HepG2 (cell line): ENCODE results near the gene RBL1. TPM values are rescaled to one million over a fixed set of nuclear protein-coding genes. Genes with fewer than 3 reads are reported as not detected.

ENCODE experiments used
- CENPX ChIP-seq: sonication (generic); formaldehyde crosslinking; IDR thresholded peaks from 2 replicates; pipeline ENCODE4 v1.9.0; 2021; ENCODE audit warnings: mild to moderate bottlenecking, missing genetic modification reagents, moderate library complexity
- CHD2 ChIP-seq: IDR thresholded peaks from 2 replicates; pipeline ENCODE4 v1.6.1; 2011; ENCODE audit warnings: low read depth, low read length, improper control_type of control experiment
- HOXA3 ChIP-seq: sonication (generic); formaldehyde crosslinking; IDR thresholded peaks from 2 replicates; pipeline ENCODE4 v1.5.0; 2020; ENCODE audit warnings: missing genetic modification reagents
- NFE2L2 ChIP-seq: fragments of 150-350 bp; IDR thresholded peaks from 2 replicates; pipeline ENCODE4 v1.6.1; 2014; ENCODE audit warnings: low read length
- POLR2G ChIP-seq: fragments of 200-400 bp; formaldehyde crosslinking; IDR thresholded peaks from 2 replicates; pipeline ENCODE4 v1.6.1; 2018; ENCODE audit warnings: mild to moderate bottlenecking, low read depth, low read length, moderate library complexity
- PRMT3 ChIP-seq: sonication (generic); formaldehyde crosslinking; IDR thresholded peaks from 2 replicates; pipeline ENCODE4 v1.8.1; 2022; ENCODE audit warnings: low read depth, mild to moderate bottlenecking, moderate library complexity, missing genetic modification reagents, borderline replicate concordance
- SUZ12 ChIP-seq: fragments of 150-350 bp; IDR thresholded peaks from 2 replicates; pipeline ENCODE4 v1.6.1; 2014; ENCODE audit warnings: low read depth, low read length
- TFDP2 ChIP-seq: sonication (generic); formaldehyde crosslinking; IDR thresholded peaks from 2 replicates; pipeline ENCODE4 v1.4.0; 2020; ENCODE audit warnings: missing genetic modification reagents
- XBP1 ChIP-seq: sonication (generic); formaldehyde crosslinking; IDR thresholded peaks from 2 replicates; pipeline ENCODE4 v1.5.0; 2020; ENCODE audit warnings: missing genetic modification reagents
- ZNF136 ChIP-seq: sonication (generic); formaldehyde crosslinking; IDR thresholded peaks from 2 replicates; pipeline ENCODE4 v1.8.1; 2022; ENCODE audit warnings: low read depth, mild to moderate bottlenecking, moderate library complexity, missing genetic modification reagents
- ZNF205 ChIP-seq: IDR thresholded peaks from 2 replicates; pipeline ENCODE4 v1.6.1; 2018; ENCODE audit warnings: missing biosample characterization, missing genetic modification reagents
- ZNF280D ChIP-seq: sonication (generic); formaldehyde crosslinking; IDR thresholded peaks from 2 replicates; pipeline ENCODE4 v1.5.1; 2020; ENCODE audit warnings: mild to moderate bottlenecking, missing genetic modification reagents
- ZNF317 ChIP-seq: sonication (generic); formaldehyde crosslinking; IDR thresholded peaks from 2 replicates; pipeline ENCODE4 v1.5.0; 2020; ENCODE audit warnings: mild to moderate bottlenecking, missing genetic modification reagents
- ZNF335 ChIP-seq: sonication (generic); formaldehyde crosslinking; IDR thresholded peaks from 2 replicates; pipeline ENCODE4 v1.4.0; 2020; ENCODE audit warnings: missing genetic modification reagents
- ZNF34 ChIP-seq: sonication (generic); formaldehyde crosslinking; IDR thresholded peaks from 2 replicates; pipeline ENCODE4 v1.4.0; 2020; ENCODE audit warnings: mild to moderate bottlenecking, missing genetic modification reagents, borderline replicate concordance
- ZNF569 ChIP-seq: sonication (generic); formaldehyde crosslinking; IDR thresholded peaks from 2 replicates; pipeline ENCODE4 v1.5.0; 2020; ENCODE audit warnings: mild to moderate bottlenecking, missing genetic modification reagents, moderate library complexity, borderline replicate concordance
- ZNF761 ChIP-seq: sonication (generic); formaldehyde crosslinking; conservative IDR thresholded peaks from 2 replicates; pipeline ENCODE4 v1.4.0; 2020; ENCODE audit warnings: mild to moderate bottlenecking, missing genetic modification reagents
- ZNF788 ChIP-seq: sonication (generic); formaldehyde crosslinking; IDR thresholded peaks from 2 replicates; pipeline ENCODE4 v1.5.0; 2020; ENCODE audit warnings: mild to moderate bottlenecking, missing genetic modification reagents, borderline replicate concordance
- ZNF816 ChIP-seq: sonication (generic); formaldehyde crosslinking; IDR thresholded peaks from 2 replicates; pipeline ENCODE4 v1.8.0; 2022; ENCODE audit warnings: missing genetic modification reagents, mild to moderate bottlenecking, borderline replicate concordance
- ZZZ3 ChIP-seq: sonication (generic); formaldehyde crosslinking; IDR thresholded peaks from 2 replicates; pipeline ENCODE4 v1.4.0; 2020; ENCODE audit warnings: missing genetic modification reagents, mild to moderate bottlenecking, borderline replicate concordance
- polyA plus RNA-seq, 8 experiments: library from polyadenylated mRNA; depleted of rRNA in 3 of 8; stranded (reverse) in 7 of 8; unstranded in 1 of 8; fragments of >200 nt; fragmentation: Illumina TruSeq in 4 of 8; extraction: Trizol in 4 of 8; gene quantifications; 2 replicates each; pipeline versions ENCODE4 v1.2.1 to v1.2.3, GENCODE V29; 2011 to 2016; ENCODE audit warnings: low read depth in 4 of 8, missing spikeins in 1 of 8, mixed read lengths in 1 of 8; ENCODE audit not compliant: insufficient read depth in 1 of 8
- total RNA-seq, 5 experiments: library from RNA; depleted of rRNA; stranded (reverse); fragments of >200 nt; fragmentation: Illumina TruSeq; extraction: Trizol; gene quantifications; 2 replicates each; pipeline ENCODE4 v1.2.3, GENCODE V29; 2016; ENCODE audit warnings: low read depth in 1 of 5
- TF ChIP-seq, protein P1 (sequence below): sonication (generic); formaldehyde crosslinking; conservative IDR thresholded peaks from 2 replicates; pipeline ENCODE4 v1.4.0; 2020; ENCODE audit warnings: missing genetic modification reagents
- TF ChIP-seq, protein P2 (sequence below): sonication (generic); formaldehyde crosslinking; IDR thresholded peaks from 2 replicates; pipeline ENCODE4 v1.5.0; 2020; ENCODE audit warnings: missing genetic modification reagents

RBL1 gene
- total and polyA plus RNA-seq, 2 of the 13 experiments (the other 11 are each of a cell fraction or from before 2014, with no cell fraction given): 6.0 to 27.5 TPM

DNA sequence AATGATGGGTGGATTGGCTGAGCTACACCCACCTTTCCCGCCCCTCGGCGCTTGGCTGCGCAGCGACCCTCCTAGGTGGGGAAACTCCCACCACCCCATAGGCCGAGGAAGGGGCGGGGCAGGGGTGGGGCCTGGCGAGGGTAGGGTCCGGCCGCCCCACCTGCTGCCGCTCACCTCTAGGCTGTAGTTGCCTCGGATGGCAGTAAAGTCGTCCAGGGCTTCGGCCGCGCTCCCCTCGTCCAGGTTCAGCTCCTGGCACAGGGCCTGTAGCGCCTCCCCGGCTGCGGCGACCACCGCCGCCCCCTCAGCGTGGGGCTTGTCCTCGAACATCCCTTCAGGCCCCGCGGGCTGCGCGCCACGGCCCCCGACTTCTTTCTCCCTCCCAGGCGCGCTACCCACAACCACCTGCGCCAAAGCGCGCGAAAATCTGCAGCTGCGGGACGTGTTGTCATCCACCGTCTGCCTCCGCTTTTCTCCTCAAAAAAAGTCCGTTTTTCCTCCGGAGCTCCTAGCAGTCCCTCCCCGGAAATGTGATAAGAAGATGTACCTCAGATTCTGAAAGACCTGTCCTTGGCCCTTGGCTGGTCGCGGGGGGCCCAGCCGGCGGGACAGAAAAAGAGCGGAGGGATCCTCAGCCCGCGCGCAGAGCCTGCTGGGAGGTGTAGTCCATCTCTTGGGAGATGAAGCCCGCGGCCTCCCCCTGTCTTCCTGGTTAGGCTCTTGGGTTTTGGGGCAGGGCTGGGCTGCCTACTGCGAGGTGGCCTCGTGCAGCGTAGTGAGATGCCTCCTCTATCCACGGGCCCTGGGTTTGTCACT lies at the start of gene RBL1 (continued):
- peak; percentile 94; the same call in 1 of the 2 replicates for TF ChIP-seq ZNF280D (CRISPR knock-in tag)
- TF ChIP-seq ZNF761 (CRISPR knock-in tag): peak; percentile 98
- peak; percentile 97 for TF ChIP-seq ZZZ3 (CRISPR knock-in tag)
- TF ChIP-seq PRMT3 (CRISPR knock-in tag): peak; percentile 30; the same call in 1 of the 2 replicates
- TF ChIP-seq SUZ12: peak; percentile 65
- TF ChIP-seq, protein P1, sequence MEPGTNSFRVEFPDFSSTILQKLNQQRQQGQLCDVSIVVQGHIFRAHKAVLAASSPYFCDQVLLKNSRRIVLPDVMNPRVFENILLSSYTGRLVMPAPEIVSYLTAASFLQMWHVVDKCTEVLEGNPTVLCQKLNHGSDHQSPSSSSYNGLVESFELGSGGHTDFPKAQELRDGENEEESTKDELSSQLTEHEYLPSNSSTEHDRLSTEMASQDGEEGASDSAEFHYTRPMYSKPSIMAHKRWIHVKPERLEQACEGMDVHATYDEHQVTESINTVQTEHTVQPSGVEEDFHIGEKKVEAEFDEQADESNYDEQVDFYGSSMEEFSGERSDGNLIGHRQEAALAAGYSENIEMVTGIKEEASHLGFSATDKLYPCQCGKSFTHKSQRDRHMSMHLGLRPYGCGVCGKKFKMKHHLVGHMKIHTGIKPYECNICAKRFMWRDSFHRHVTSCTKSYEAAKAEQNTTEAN (CRISPR knock-in tag): peak; percentile 93
- TF ChIP-seq TFDP2 (CRISPR knock-in tag): peak; percentile 100
- TF ChIP-seq, protein P2, sequence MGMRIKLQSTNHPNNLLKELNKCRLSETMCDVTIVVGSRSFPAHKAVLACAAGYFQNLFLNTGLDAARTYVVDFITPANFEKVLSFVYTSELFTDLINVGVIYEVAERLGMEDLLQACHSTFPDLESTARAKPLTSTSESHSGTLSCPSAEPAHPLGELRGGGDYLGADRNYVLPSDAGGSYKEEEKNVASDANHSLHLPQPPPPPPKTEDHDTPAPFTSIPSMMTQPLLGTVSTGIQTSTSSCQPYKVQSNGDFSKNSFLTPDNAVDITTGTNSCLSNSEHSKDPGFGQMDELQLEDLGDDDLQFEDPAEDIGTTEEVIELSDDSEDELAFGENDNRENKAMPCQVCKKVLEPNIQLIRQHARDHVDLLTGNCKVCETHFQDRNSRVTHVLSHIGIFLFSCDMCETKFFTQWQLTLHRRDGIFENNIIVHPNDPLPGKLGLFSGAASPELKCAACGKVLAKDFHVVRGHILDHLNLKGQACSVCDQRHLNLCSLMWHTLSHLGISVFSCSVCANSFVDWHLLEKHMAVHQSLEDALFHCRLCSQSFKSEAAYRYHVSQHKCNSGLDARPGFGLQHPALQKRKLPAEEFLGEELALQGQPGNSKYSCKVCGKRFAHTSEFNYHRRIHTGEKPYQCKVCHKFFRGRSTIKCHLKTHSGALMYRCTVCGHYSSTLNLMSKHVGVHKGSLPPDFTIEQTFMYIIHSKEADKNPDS (CRISPR knock-in tag): peak; percentile 94; the same call in 1 of the 2 replicates
- TF ChIP-seq ZNF34 (CRISPR knock-in tag): peak; percentile 99
- peak; percentile 90 for TF ChIP-seq CHD2
- no peak; the same call in 1 of the 2 replicates for TF ChIP-seq XBP1 (CRISPR knock-in tag)
- TF ChIP-seq ZNF317 (CRISPR knock-in tag): peak; percentile 95
- no peak for TF ChIP-seq NFE2L2
- peak; percentile 98 for TF ChIP-seq ZNF816 (CRISPR knock-in tag)
- peak; percentile 94 for TF ChIP-seq ZNF335 (CRISPR knock-in tag)
- peak; percentile 93; the same call in 1 of the 2 replicates for TF ChIP-seq ZNF136 (CRISPR knock-in tag)
- TF ChIP-seq POLR2G: peak; percentile 93
- TF ChIP-seq CENPX: no peak
- TF ChIP-seq ZNF788: peak; percentile 99
- TF ChIP-seq ZNF569: peak; percentile 97
- peak; percentile 96 for TF ChIP-seq HOXA3 (CRISPR knock-in tag)
- TF ChIP-seq ZNF205: no peak; the same call in 1 of the 2 replicates
